GM10266 (cell line): ENCODE results near the gene SMIM44.

Source experiments
- DNase-seq: peaks from one replicate; pipeline ENCODE4 v3.0.0; 2012; ENCODE audit errors: extremely low spot score
- CTCF ChIP-seq: IDR thresholded peaks from 2 replicates; pipeline ENCODE4 v1.5.1; 2012; ENCODE audit warnings: mild to moderate bottlenecking, low read depth; ENCODE audit not compliant: control insufficient read depth, insufficient read depth; ENCODE audit errors: missing control alignments

The SMIM44 gene

GRCh38 chr19:3522421-3523360, 39.5 kb upstream of the SMIM44 start:
- no peak for DNase-seq
- TF ChIP-seq CTCF: no peak

- DNase-seq: no peak
- no peak for TF ChIP-seq CTCF
These were observed 37.8 kb upstream of the SMIM44 start for GRCh38 chr19:3521104-3521445.

- DNase-seq: no peak
- no peak for TF ChIP-seq CTCF
These were observed 37.2 kb upstream of the SMIM44 start for GRCh38 chr19:3520166-3521103.

GRCh38 chr19:3519126-3519525, 35.9 kb upstream of the SMIM44 start:
- DNase-seq: no peak
- TF ChIP-seq CTCF: no peak

GRCh38 chr19:3518659-3519058, 35.4 kb upstream of the SMIM44 start:
- no peak for DNase-seq
- no peak for TF ChIP-seq CTCF

- TF ChIP-seq CTCF: no peak
- no peak for DNase-seq
These were observed 35.0 kb upstream of the SMIM44 start for GRCh38 chr19:3518255-3518654.
